HG02938 (cell line): ENCODE data around the gene CAMK1D.
"Not testable (repeated sequence)": the region's sequence is repeated elsewhere in the genome, so short reads cannot be mapped to it uniquely, and the experiment has no call there.

Experiments used
- ATAC-seq: cut with Tn5 transposase; IDR thresholded peaks from one replicate; pipeline ENCODE4 v1.9.1; 2021; ENCODE audit warnings: mild to moderate bottlenecking, moderate library complexity; ENCODE audit not compliant: unreplicated experiment

The CAMK1D gene

GRCh38 chr10:12740813-12741212 lies 391.5 kb downstream of the CAMK1D start:
- ATAC-seq = no peak

- ATAC-seq = no peak
Observed at GRCh38 chr10:12741360-12741804, 392.0 kb downstream of the CAMK1D start.

GRCh38 chr10:12742771-12743170 lies 393.4 kb downstream of the CAMK1D start:
- no peak for ATAC-seq

DNA sequence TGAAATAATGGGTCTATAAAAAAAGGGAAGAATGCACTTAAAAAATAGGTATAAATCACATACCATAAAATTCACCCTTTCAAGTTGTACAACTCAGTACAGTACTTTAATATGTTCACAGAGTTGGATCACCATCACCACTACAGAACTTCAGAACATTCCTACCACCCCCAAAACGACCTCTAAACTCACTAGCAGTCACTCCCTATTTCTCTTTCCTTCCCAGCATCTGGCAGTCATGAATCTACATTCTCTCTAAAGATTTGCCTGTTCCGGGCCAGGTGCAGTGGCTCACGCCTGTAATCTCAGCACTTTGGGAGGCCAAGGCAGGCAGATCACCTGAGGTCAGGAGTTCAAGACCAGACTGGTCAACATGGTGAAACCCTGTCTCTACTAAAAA lies 394.1 kb downstream of the CAMK1D start:
- not testable (repeated sequence) for ATAC-seq

DNA sequence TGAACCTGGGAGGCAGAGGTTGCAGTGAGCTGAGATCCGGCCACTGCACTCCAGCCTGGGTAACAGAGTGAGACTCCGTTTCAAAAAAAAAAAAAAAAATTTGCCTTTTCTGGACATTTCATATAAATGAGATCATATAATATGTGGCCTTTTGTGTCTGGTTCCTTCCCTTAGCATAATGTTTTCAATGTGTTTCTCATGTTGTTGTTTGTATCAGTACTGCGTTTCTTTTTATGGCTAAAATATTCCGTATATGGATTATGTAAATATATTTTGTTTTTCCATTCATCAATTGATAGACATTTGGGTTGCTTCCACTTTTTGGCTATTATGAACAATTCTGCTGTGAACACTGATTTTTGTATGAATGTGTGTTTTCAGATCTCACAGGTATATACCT lies 394.6 kb downstream of the CAMK1D start:
- ATAC-seq = no peak

DNA sequence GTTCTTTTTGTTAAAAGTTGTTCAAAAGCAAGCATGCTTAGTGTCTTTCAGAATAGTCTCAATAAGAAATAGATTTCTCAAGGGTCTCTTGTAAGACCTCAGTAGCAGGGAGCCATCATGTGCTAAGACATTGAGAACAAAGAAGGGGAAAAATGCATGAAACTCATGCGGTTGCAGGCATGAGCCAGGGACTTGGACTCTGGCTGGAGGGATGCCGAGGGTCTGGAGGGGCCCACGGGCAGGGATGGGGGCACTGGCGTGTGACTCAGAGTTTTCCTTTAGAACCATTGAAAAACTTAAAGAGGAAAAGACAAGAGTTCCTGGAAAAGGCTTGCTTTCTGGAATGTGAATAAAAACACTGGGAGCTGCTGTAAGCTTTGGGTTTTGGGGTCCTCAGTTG lies 398.8 kb downstream of the CAMK1D start:
- ATAC-seq = no peak

DNA sequence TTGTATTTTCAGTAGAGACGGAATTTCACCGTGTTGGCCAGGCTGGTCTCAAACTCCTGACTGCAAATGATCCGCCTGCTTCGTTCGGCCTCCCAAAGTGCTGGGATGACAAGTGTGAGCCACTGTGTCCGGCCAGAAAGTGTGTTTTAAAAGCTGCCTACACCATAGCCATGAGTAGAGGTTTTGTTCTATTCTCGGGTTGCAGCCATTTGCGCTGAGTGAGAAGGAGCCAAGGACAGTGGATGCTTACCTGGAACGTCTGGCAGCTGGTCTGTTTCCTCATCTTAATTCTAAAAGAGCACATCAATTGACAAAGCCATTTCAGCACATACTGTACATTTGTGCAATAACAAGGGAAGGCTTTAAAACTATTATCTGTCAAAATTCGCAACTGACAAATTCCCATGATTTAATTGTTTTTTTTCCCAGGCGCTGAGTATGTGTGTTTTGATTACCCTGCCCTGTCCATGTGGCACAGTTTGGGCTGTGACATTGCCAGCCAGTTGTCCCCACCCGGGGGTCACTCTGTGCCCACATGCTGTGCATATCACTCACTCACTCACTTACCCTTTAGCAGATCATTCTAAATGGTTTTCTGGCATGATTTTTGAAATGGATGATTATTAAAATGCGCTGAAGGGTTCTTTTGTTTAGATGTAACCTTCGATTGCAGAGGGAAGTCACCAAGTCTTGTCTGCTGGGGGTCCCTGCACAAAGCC lies 400.6 kb downstream of the CAMK1D start:
- no peak for ATAC-seq

DNA sequence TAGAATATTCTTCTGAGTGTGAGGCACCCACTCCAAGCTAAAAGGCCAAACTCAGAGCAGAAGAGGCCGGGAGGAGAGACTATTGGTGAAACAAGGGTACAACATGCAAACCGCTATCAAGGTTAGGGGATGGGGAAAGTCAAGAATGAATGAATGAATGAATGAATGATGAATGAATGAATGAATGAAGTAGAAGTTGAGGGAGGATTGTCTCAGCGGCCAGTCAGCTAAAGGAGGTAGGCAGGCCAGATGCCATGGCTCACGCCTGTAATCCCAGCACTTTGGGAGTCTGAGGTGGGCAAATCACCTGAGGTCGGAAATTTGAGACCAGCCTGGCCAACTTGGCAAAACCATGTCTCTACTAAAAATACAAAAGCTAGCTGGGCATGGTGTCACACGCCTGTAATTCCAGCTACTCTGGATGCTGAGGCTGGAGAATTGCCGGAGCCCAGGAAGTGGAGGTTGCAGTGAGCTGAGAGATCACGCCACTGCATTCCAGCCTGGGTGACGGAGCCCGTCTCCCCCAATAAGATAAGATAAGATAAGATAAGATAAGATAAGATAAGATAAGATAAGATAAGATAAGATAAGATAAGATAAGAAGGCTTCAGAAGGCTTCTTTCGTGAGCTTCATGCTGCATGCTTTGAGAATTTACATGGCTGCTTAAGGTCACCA lies 401.3 kb downstream of the CAMK1D start:
- ATAC-seq = no peak

GRCh38 chr10:12755075-12755474 lies 405.7 kb downstream of the CAMK1D start:
- no peak for ATAC-seq

GRCh38 chr10:12757351-12757750 lies 408.0 kb downstream of the CAMK1D start:
- no peak for ATAC-seq

DNA sequence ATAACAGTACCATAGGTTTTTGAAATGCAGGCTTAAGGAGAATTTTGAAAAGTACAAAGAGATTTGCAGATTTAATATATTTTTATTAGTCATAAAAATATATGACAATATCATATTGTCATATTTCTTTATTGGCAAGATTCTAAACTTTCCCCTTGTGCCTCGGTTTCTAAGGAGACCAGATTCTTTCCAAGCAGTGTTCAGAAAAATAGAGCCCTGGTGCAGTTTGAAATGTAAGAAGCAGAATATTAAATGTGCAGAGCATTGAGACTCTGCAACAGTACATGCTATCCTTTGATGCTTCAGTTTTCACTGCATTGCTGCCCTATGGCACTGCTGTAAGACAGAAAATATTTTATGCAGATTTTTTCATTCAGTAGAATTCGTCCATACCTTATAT lies 408.9 kb downstream of the CAMK1D start:
- ATAC-seq = no peak

DNA sequence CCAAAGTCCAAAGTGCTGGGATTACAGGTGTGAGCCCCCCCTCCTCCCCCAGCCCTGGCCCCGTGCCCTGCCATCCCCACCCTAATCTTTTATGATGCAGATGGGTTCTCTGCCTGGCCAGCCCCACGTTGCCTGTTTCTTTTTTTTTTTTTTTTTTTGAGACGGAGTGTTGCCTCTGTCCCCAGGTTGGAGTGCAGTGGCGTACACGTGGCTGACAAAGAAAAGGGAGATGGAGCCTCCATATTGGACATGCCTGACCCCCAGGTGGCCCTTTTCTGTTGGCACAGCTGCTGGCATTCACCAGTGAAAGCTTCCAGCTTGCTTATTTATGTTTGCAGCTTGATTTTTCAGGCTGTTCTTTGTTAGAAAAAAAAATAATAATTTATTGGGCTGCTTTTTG lies 416.9 kb downstream of the CAMK1D start:
- ATAC-seq = no peak

GRCh38 chr10:12768156-12769100 lies 419.1 kb downstream of the CAMK1D start:
- no peak for ATAC-seq

DNA sequence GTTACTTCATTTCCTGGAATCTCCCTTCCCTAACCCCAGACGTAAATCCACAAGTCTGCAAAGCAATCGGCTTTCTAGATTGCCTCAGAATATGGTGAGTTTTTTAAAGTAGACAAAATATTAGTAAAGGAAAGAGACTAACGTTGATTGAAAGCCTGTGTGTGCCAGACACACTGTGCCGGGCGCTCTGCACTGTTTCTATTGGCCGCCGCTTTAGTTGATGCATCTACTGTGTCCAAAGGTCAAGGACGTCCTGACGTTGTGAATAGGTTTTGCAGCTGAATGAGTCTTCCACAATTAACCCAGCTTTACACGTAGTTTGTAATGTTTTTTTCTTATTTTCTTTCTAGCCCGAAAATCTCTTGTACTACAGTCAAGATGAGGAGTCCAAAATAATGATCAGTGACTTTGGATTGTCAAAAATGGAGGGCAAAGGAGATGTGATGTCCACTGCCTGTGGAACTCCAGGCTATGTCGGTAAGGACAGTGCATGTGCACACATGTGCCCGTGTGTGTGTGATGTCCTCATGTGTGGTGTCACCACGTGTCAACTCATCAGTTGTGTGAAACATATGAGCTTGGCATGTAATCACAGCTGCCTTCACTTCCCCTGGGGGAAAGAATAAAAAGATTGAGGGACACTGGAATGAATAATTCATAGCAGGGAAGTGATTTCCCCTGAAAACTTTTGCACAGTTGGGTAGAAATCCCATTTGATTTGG lies 420.1 kb downstream of the CAMK1D start:
- no peak for ATAC-seq

DNA sequence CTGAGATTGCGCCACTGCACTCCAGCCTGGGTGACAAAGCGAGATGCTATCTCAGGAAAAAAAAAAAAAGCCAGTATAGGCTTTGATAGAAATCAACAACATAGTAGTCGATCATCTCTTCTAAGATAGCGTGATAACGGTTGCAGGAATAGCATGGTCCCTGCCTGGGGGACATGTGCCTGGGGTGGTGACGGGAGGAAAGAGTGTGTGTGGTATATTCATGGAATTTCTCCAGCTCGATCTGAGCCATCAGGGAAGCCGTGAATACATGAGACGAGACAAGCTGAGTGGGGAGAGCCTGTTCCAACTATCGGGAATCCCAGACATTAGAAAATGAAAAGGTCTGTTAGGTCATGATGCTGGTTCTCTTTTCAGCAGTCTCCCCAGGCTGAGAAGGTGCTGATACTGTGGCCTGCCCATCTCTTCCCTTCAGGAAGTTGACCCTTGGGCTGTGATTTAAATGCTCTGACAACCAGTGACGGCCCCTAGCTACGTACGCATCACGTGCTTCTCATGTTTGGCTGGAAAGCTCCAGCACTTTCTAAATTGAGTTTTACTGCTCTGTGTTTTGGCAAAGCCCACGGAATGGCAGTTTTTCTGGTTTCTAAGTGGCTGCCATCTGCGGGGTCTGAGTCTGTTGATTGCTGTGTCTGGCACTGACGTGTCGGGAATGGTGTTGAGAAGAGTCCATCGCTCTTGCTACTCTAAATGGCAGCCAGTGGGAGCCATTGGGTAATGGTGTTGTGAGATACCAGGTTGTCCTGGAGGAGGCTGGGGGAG lies 422.8 kb downstream of the CAMK1D start:
- ATAC-seq = no peak

- no peak for ATAC-seq
Observed at GRCh38 chr10:12772797-12773587, 423.6 kb downstream of the CAMK1D start.

DNA sequence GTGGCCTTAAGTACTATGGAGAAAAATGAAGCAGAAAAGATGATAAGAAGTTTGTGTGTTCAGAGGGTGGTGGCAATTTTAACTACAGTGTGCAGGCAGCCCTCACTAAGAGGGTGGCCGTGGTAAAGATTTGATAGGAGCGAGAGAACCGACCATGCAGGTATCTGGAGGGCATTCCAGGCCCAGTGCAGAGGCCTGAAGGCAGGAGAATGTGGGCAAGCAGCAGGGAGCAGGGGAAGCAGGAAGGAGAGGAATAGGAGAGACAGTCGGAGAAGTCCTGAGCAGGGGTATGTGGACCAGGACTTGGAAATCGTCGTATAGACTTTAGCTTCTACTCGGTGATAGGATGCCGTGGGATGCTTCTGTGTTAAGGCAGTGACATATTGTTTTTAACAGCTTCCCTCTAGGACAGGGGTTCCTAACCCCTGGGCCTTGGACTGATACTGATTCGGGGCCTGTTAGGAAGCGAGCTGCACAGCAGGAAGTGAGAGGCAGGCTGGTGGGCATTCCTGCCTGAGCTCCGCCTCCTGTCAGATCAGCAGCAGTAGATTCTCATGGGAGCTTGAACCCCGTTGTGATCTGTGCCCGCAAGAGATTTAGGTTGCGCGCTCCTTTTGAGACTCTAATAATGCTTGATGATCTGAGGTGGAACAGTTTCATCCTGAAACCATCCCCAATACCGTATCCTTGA lies 425.0 kb downstream of the CAMK1D start:
- no peak for ATAC-seq

- no peak for ATAC-seq
Observed at GRCh38 chr10:12777840-12778585, 428.7 kb downstream of the CAMK1D start.
